Skeletal muscle tissue (tissue), 4 donors: ENCODE results near the gene POLK. TPM values are rescaled to one million over a fixed set of nuclear protein-coding genes. Genes with fewer than 3 reads are reported as not detected.
"Not testable (repeated sequence)": the region's sequence is repeated elsewhere in the genome, so short reads cannot be mapped to it uniquely, and the experiment has no call there.

Experiments
- H3K27ac ChIP-seq: one replicate; pipeline ENCODE4 v1.7.0; 2013; ENCODE audit warnings: mild to moderate bottlenecking, low read depth, low read length, inconsistent platforms
- H3K27me3 ChIP-seq, 3 donors: one replicate each; pipeline ENCODE4 v1.7.0; 2013; ENCODE audit warnings: low read length in 3 of 3; ENCODE audit not compliant: control insufficient read depth in 3 of 3, insufficient read depth in 3 of 3
- H3K36me3 ChIP-seq, 3 donors: one replicate each; pipeline ENCODE4 v1.7.0; 2013; ENCODE audit warnings: low read length in 3 of 3; ENCODE audit not compliant: control insufficient read depth in 3 of 3, insufficient read depth in 3 of 3
- H3K4me1 ChIP-seq, 3 donors: one replicate each; pipeline ENCODE4 v1.7.0; 2013; ENCODE audit warnings: low read length in 3 of 3, mild to moderate bottlenecking in 3 of 3; ENCODE audit not compliant: control insufficient read depth in 3 of 3, insufficient read depth in 3 of 3
- H3K4me3 ChIP-seq, 3 donors: one replicate each; pipeline ENCODE4 v1.7.0; 2013; ENCODE audit warnings: low read length in 3 of 3
- H3K9ac ChIP-seq, 3 donors: one replicate each; pipeline ENCODE4 v1.7.0; 2013; ENCODE audit warnings: low read length in 3 of 3, mild to moderate bottlenecking in 3 of 3, moderate library complexity in 2 of 3, low read depth in 1 of 3
- H3K9me3 ChIP-seq, 3 donors: one replicate each; pipeline ENCODE4 v1.7.0; 2013; ENCODE audit warnings: low read length in 3 of 3; ENCODE audit not compliant: control insufficient read depth in 3 of 3
- total RNA-seq: library from RNA; depleted of rRNA; stranded (reverse); fragments of >200 nt; gene quantifications from one replicate; pipeline ENCODE4 v1.2.3, GENCODE V29; 2014
- donor health status: Osteomylitis.

The POLK gene
- total RNA-seq, 1 donor from 2014 or later, result 20.4 TPM

DNA sequence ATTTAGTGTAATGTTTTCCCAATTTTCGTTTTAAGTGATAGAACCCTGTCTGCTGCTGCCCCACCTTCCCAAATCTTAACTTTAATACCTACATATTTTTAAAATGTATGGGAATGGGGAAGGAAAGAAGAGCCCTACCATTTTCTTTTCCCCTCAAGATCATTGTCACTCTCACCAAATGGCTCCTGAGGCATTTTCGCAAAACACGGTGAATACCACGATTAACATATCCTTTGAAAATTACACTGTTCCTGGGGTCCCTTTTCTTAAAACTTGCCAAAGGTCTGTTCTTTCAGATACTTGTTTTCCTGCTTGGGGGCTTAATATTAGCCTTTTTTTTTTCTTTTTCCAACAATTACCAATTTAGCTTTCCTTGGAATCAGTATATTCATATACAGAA lies 36.3 kb upstream of the POLK start:
- Histone ChIP-seq H3K36me3 (no peaks in the 10 kb centered on the region), H3K9ac (no peak overlapping the region), H3K4me1 (no peaks in the 10 kb centered on the region), H3K4me3 (no peak overlapping the region), H3K9me3 (peaks cover 0 to 3% (median 0%) of the 10 kb centered on the region in 3 donors), H3K27me3 (no peaks in the 10 kb centered on the region), H3K27ac (no peak overlapping the region)

DNA sequence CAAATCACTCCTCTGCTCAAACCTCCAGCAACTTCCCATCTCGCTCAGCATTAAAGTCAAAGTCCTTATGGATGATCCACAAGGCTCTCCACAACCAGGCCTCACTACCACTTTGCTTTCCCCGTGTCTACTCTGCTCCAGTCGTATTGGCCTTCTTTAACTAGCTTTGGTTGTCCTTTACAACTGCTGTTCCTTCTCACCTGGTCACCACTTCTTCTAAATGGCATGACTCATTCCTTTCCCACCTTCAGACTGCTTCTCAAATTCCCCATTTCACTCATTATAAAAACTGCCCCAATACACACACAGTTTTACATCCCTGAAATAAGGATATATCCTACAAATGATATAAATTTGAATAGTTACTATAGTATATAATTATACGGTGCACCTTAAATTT lies 30.7 kb upstream of the POLK start:
- Histone ChIP-seq H3K9me3 (peaks cover 0 to 3% (median 0%) of the 10 kb centered on the region in 3 donors), H3K9ac (no peak overlapping the region), H3K4me1 (peaks cover 3 to 6% (median 4%) of the 10 kb centered on the region in 3 donors), H3K27me3 (no peaks in the 10 kb centered on the region), H3K36me3 (no peaks in the 10 kb centered on the region), H3K4me3 (no peak overlapping the region), H3K27ac (no peak overlapping the region)

DNA sequence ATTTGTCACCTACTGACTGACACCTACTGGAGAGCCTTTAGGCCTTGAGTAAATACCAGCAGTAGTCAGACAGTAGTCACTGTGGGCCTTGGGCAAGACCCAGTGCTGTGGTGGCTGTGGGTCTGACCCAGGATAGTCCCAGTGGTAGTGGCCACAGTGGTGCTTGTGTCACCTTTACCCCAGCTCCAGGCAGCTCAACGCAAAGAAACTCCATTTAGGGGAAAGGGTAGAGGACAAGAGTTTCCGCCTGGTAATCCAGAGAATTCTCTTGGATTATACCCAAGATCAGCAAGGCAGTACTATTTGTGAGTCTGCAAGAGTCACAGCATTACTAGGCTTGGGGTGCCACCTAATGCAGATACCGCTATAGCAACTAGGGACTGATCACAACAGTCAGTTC lies 29.2 kb upstream of the POLK start:
- Histone ChIP-seq H3K9ac (no peak overlapping the region), H3K4me1 (peaks cover 3 to 6% (median 4%) of the 10 kb centered on the region in 3 donors), H3K9me3 (peaks cover 0 to 3% (median 0%) of the 10 kb centered on the region in 3 donors), H3K27ac (no peak overlapping the region), H3K27me3 (no peaks in the 10 kb centered on the region), H3K4me3 (no peak overlapping the region), H3K36me3 (no peaks in the 10 kb centered on the region)

GRCh38 chr5:75484605-75485004 lies 27.1 kb upstream of the POLK start:
- Histone ChIP-seq H3K9ac (no peak overlapping the region), H3K27me3 (no peaks in the 10 kb centered on the region), H3K27ac (no peak overlapping the region), H3K36me3 (no peaks in the 10 kb centered on the region), H3K4me3 (no peak overlapping the region), H3K9me3 (peaks cover 0 to 3% (median 0%) of the 10 kb centered on the region in 3 donors), H3K4me1 (peaks cover 3 to 6% (median 4%) of the 10 kb centered on the region in 3 donors)

- H3K4me1 ChIP-seq, H3K4me3 ChIP-seq, H3K9ac ChIP-seq, H3K27me3 ChIP-seq, H3K27ac ChIP-seq, H3K9me3 ChIP-seq: not testable (repeated sequence)
- peaks cover 3 to 14% (median 8%) of the 10 kb centered on the region in 3 donors for H3K36me3 ChIP-seq
Observed at GRCh38 chr5:75489847-75490246, 21.8 kb upstream of the POLK start.

GRCh38 chr5:75491621-75492020 lies 20.1 kb upstream of the POLK start:
- Histone ChIP-seq H3K9ac (no peak overlapping the region), H3K36me3 (peaks cover 3 to 14% (median 11%) of the 10 kb centered on the region in 3 donors)

DNA sequence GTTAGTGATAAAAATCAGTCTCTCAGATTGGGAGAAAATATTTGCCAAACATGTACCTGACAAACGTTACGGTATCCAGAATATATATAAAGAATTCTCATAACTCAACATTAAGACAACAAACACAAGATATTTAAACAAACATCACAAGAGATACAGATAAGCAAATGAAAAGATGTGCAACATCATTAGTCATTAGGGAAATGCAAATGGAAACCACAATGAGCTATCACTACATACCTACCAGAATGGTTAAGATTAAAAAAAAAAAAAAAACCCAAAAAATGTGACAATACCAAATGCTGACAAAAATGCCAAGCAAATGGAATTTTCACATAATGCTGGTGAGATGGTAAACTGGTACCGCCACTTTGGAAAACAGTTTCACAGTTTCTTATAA lies 15.7 kb upstream of the POLK start:
- no peak overlapping the region for H3K4me3 ChIP-seq
- no peaks in the 10 kb centered on the region for H3K4me1 ChIP-seq
- H3K27me3 ChIP-seq, result no peaks in the 10 kb centered on the region
- H3K9ac ChIP-seq, result no peak overlapping the region
- H3K27ac ChIP-seq, result no peak overlapping the region
- H3K36me3 ChIP-seq, result peaks cover 3 to 14% (median 9%) of the 10 kb centered on the region in 3 donors
- H3K9me3 ChIP-seq, result no peaks in the 10 kb centered on the region

More at GRCh38 chr5:75491621-75492020, 20.1 kb upstream of the POLK start:
- no peaks in the 10 kb centered on the region for H3K9me3 ChIP-seq
- no peak overlapping the region for H3K27ac ChIP-seq
- H3K4me1 ChIP-seq, result no peaks in the 10 kb centered on the region
- H3K4me3 ChIP-seq, result no peak overlapping the region
- no peaks in the 10 kb centered on the region for H3K27me3 ChIP-seq

GRCh38 chr5:75498208-75498777 lies 13.4 kb upstream of the POLK start:
- no peaks in the 10 kb centered on the region for H3K4me1 ChIP-seq
- H3K27ac ChIP-seq, result no peak overlapping the region
- no peak overlapping the region for H3K9ac ChIP-seq
- H3K36me3 ChIP-seq, result peaks cover 0 to 9% (median 0%) of the 10 kb centered on the region in 3 donors
- no peaks in the 10 kb centered on the region for H3K9me3 ChIP-seq
- H3K4me3 ChIP-seq, result no peak overlapping the region
- no peaks in the 10 kb centered on the region for H3K27me3 ChIP-seq

GRCh38 chr5:75498875-75499274 lies 12.8 kb upstream of the POLK start:
- H3K36me3 ChIP-seq, H3K27ac ChIP-seq, H3K9ac ChIP-seq, H3K4me3 ChIP-seq, H3K9me3 ChIP-seq, H3K4me1 ChIP-seq, H3K27me3 ChIP-seq: not testable (repeated sequence)

- H3K27ac ChIP-seq, H3K9me3 ChIP-seq, H3K27me3 ChIP-seq, H3K9ac ChIP-seq, H3K36me3 ChIP-seq, H3K4me3 ChIP-seq: not testable (repeated sequence)
- peaks cover 4 to 15% (median 7%) of the 10 kb centered on the region in 3 donors for H3K4me1 ChIP-seq
Observed at GRCh38 chr5:75505112-75505511, 6.6 kb upstream of the POLK start.
